GM12878 (cell line): ENCODE results near the gene TM9SF4. TPM values are rescaled to one million over a fixed set of nuclear protein-coding genes. Genes with fewer than 3 reads are reported as not detected.

ENCODE experiments used
- CEBPZ ChIP-seq: fragments of 150-350 bp; IDR thresholded peaks from 2 replicates; pipeline ENCODE4 v1.6.1; 2016; ENCODE audit warnings: low read depth, low read length
- CHD1 ChIP-seq: IDR thresholded peaks from 2 replicates; pipeline ENCODE4 v1.6.1; 2012; ENCODE audit warnings: low read depth, low read length, improper control_type of control experiment
- FOXM1 ChIP-seq: IDR thresholded peaks from 2 replicates; pipeline ENCODE4 v1.6.1; 2012; ENCODE audit warnings: low read depth, mild to moderate bottlenecking, inconsistent platforms, low read length, moderate library complexity
- HDGF ChIP-seq: fragments of 450-650 bp; IDR thresholded peaks from 2 replicates; pipeline ENCODE4 v1.6.1; 2016; ENCODE audit warnings: antibody characterized with exemption
- SRF ChIP-seq, 2 experiments: IDR thresholded peaks; 2 replicates each; pipeline ENCODE4 v1.6.1; 2011; ENCODE audit warnings: low read depth in 2 of 2, low read length in 2 of 2, mild to moderate bottlenecking in 1 of 2, moderate library complexity in 1 of 2
- ZBED1 ChIP-seq: IDR thresholded peaks from 2 replicates; pipeline ENCODE4 v1.6.1; 2016; ENCODE audit warnings: borderline replicate concordance
- ZNF274 ChIP-seq: IDR thresholded peaks from one replicate; pipeline ENCODE4 v1.8.0; 2011; ENCODE audit not compliant: insufficient read length, insufficient read depth
- ZNF384 ChIP-seq: IDR thresholded peaks from 2 replicates; pipeline ENCODE4 v1.6.1; 2012; ENCODE audit warnings: low read depth, mild to moderate bottlenecking, low read length, improper control_type of control experiment, borderline replicate concordance
- ZNF592 ChIP-seq: fragments of 450-650 bp; IDR thresholded peaks from 2 replicates; pipeline ENCODE4 v1.6.1; 2017; ENCODE audit warnings: mild to moderate bottlenecking, moderate library complexity
- polyA plus RNA-seq, 11 experiments: library from polyadenylated mRNA; depleted of rRNA in 4 of 11; unstranded in 6 of 11; stranded (reverse) in 5 of 11; fragments of >200 nt; fragmentation: Nextera tagmentation in 4 of 11; fragmentation: Illumina TruSeq in 1 of 11; extraction: Ambion mirVana in 4 of 11; extraction: Trizol in 1 of 11; gene quantifications; 1 replicate in 1 of 11; 2 replicates in 10 of 11; pipeline versions ENCODE4 v1.2.1 to v1.2.3, GENCODE V29; 2011 to 2016; ENCODE audit warnings: inconsistent platforms in 2 of 11, missing spikeins in 2 of 11, low read depth in 1 of 11
- total RNA-seq, 4 experiments: library from RNA; depleted of rRNA in 3 of 4; stranded (reverse); fragments of >200 nt in 3 of 4; fragmentation: Illumina TruSeq in 1 of 4; extraction: Trizol in 1 of 4; gene quantifications; 2 replicates each; pipeline versions ENCODE4 v1.2.1 to v1.2.3, GENCODE V29; 2013 to 2021
- TF ChIP-seq, protein P1 (sequence below): IDR thresholded peaks from 2 replicates; pipeline ENCODE4 v1.6.1; 2012; ENCODE audit warnings: low read depth, low read length, improper control_type of control experiment
- TF ChIP-seq, protein P2 (sequence below): fragments of 450-650 bp; conservative IDR thresholded peaks from 2 replicates; pipeline ENCODE4 v1.6.1; 2017; ENCODE audit warnings: mild to moderate bottlenecking, moderate library complexity
- TF ChIP-seq, protein P3 (sequence below): fragments of 450-650 bp; formaldehyde crosslinking; IDR thresholded peaks from 2 replicates; pipeline ENCODE4 v1.5.0; 2022; ENCODE audit warnings: mild to moderate bottlenecking, missing genetic modification characterization

TM9SF4 gene
- total and polyA plus RNA-seq, 10 of the 15 experiments (the other 5 are each of a cell fraction or from before 2014, with no cell fraction given), result 8.5 to 47.8 (median 24.3) TPM

- TF ChIP-seq ZNF592, result no peak
- TF ChIP-seq, protein P1, sequence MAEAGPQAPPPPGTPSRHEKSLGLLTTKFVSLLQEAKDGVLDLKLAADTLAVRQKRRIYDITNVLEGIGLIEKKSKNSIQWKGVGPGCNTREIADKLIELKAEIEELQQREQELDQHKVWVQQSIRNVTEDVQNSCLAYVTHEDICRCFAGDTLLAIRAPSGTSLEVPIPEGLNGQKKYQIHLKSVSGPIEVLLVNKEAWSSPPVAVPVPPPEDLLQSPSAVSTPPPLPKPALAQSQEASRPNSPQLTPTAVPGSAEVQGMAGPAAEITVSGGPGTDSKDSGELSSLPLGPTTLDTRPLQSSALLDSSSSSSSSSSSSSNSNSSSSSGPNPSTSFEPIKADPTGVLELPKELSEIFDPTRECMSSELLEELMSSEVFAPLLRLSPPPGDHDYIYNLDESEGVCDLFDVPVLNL, result no peak
- TF ChIP-seq ZBED1, result no peak
- no peak for TF ChIP-seq SRF (IDR thresholded peaks at IDR 0.05; ENCODE audit: low read depth in 2 of 2, low read length in 2 of 2)
- TF ChIP-seq FOXM1, result no peak
- no peak for TF ChIP-seq ZNF384
- TF ChIP-seq, protein P2, sequence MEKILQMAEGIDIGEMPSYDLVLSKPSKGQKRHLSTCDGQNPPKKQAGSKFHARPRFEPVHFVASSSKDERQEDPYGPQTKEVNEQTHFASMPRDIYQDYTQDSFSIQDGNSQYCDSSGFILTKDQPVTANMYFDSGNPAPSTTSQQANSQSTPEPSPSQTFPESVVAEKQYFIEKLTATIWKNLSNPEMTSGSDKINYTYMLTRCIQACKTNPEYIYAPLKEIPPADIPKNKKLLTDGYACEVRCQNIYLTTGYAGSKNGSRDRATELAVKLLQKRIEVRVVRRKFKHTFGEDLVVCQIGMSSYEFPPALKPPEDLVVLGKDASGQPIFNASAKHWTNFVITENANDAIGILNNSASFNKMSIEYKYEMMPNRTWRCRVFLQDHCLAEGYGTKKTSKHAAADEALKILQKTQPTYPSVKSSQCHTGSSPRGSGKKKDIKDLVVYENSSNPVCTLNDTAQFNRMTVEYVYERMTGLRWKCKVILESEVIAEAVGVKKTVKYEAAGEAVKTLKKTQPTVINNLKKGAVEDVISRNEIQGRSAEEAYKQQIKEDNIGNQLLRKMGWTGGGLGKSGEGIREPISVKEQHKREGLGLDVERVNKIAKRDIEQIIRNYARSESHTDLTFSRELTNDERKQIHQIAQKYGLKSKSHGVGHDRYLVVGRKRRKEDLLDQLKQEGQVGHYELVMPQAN, result no peak
- no peak for TF ChIP-seq CEBPZ
- TF ChIP-seq CHD1, result no peak
- no peak for TF ChIP-seq ZNF274
- no peak for TF ChIP-seq HDGF
- TF ChIP-seq, protein P3, sequence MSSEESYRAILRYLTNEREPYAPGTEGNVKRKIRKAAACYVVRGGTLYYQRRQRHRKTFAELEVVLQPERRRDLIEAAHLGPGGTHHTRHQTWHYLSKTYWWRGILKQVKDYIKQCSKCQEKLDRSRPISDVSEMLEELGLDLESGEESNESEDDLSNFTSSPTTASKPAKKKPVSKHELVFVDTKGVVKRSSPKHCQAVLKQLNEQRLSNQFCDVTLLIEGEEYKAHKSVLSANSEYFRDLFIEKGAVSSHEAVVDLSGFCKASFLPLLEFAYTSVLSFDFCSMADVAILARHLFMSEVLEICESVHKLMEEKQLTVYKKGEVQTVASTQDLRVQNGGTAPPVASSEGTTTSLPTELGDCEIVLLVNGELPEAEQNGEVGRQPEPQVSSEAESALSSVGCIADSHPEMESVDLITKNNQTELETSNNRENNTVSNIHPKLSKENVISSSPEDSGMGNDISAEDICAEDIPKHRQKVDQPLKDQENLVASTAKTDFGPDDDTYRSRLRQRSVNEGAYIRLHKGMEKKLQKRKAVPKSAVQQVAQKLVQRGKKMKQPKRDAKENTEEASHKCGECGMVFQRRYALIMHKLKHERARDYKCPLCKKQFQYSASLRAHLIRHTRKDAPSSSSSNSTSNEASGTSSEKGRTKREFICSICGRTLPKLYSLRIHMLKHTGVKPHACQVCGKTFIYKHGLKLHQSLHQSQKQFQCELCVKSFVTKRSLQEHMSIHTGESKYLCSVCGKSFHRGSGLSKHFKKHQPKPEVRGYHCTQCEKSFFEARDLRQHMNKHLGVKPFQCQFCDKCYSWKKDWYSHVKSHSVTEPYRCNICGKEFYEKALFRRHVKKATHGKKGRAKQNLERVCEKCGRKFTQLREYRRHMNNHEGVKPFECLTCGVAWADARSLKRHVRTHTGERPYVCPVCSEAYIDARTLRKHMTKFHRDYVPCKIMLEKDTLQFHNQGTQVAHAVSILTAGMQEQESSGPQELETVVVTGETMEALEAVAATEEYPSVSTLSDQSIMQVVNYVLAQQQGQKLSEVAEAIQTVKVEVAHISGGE (CRISPR knock-in tag), result no peak
- TF ChIP-seq, all 136 proteins: peak for 0
Measured at GRCh38 chr20:32129863-32130262, 20.3 kb downstream of the TM9SF4 start (continued).
